PC-9 (cell line): Measurements from ENCODE around the gene HIKESHI.

Experiments
- CTCF ChIP-seq: fragments of 200-600 bp; sonication (generic); conservative IDR thresholded peaks from 2 replicates; pipeline ENCODE4 v1.6.1; 2017; ENCODE audit warnings: mixed run types, antibody characterized with exemption, mild to moderate bottlenecking, moderate library complexity
- EZH2 ChIP-seq: fragments of 200-600 bp; sonication (generic); IDR thresholded peaks from 2 replicates; pipeline ENCODE4 v1.8.0; 2017; ENCODE audit warnings: antibody characterized with exemption, low read depth

GRCh38 chr11:86269645-86270044 lies 32.4 kb upstream of the HIKESHI start:
- TF ChIP-seq CTCF, result no peak
- no peak for TF ChIP-seq EZH2
